DOHH2 (cell line): ENCODE data around the gene LRRC39.

Source experiments
- EZH2phosphoT487 ChIP-seq: fragments of 200-600 bp; sonication (generic); IDR thresholded peaks from 2 replicates; pipeline ENCODE4 v1.6.1; 2017; ENCODE audit warnings: borderline replicate concordance, mild to moderate bottlenecking, antibody characterized with exemption, low read length, moderate library complexity, mixed read lengths
- TF ChIP-seq, protein P1 (sequence below): fragments of 200-600 bp; sonication (generic); IDR thresholded peaks from one replicate; pipeline ENCODE4 v1.5.1; 2014; ENCODE audit warnings: antibody characterized with exemption, mild to moderate bottlenecking, low read depth, low read length; ENCODE audit not compliant: poor library complexity, severe bottlenecking

- TF ChIP-seq, protein P1, sequence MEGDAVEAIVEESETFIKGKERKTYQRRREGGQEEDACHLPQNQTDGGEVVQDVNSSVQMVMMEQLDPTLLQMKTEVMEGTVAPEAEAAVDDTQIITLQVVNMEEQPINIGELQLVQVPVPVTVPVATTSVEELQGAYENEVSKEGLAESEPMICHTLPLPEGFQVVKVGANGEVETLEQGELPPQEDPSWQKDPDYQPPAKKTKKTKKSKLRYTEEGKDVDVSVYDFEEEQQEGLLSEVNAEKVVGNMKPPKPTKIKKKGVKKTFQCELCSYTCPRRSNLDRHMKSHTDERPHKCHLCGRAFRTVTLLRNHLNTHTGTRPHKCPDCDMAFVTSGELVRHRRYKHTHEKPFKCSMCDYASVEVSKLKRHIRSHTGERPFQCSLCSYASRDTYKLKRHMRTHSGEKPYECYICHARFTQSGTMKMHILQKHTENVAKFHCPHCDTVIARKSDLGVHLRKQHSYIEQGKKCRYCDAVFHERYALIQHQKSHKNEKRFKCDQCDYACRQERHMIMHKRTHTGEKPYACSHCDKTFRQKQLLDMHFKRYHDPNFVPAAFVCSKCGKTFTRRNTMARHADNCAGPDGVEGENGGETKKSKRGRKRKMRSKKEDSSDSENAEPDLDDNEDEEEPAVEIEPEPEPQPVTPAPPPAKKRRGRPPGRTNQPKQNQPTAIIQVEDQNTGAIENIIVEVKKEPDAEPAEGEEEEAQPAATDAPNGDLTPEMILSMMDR, result no peak
- no peak for TF ChIP-seq EZH2phosphoT487
Observed at GRCh38 chr1:100146958-100147357, 31.1 kb downstream of the LRRC39 start.
